ENCODE measurements around the gene SLC35A3. TPM values are rescaled to one million over a fixed set of nuclear protein-coding genes. Genes with fewer than 3 reads are reported as not detected.

SLC35A3 gene
- total RNA-seq, 3 donors from 2014 or later (not counting 1 experiment from before 2014, with no cell fraction given) = 40.2 to 49.8 (median 43.1) TPM

GRCh38 chr1:100035214-100035613, 65.4 kb downstream of the SLC35A3 start:
- intact Hi-C loops (cut with micrococcal nuclease) = loop anchor here (2.0 to 10.0 kb wide), 4 partner anchors 66 to 860 kb away; partner anchors contain the start of genes DBT, EXTL2, RTCA and SLC30A7
- Mint-ChIP-seq H3K9me3 (no peaks in the 10 kb centered on the region), H3K27me3 (ENCODE audit: low read depth in 2 of 2) (no peaks in the 10 kb centered on the region), H3K36me3 (no peaks in the 10 kb centered on the region), H3K27ac (peak overlapping the region; percentile 10 to 68), H3K4me3 (no peak overlapping the region), H3K4me1 (peaks cover 28 to 35% of the 10 kb centered on the region in 2 donors)
- Histone ChIP-seq H3K4me1 (ENCODE audit: control insufficient read depth, insufficient read depth, low read length) (peaks cover 5% of the 10 kb centered on the region), H3K9me3 (ENCODE audit: control insufficient read depth, insufficient read depth, low read length) (no peaks in the 10 kb centered on the region), H3K27ac (ENCODE audit: low read length) (no peak overlapping the region), H3K27me3 (ENCODE audit: control insufficient read depth, insufficient read depth, low read length) (no peaks in the 10 kb centered on the region), H3K36me3 (ENCODE audit: control insufficient read depth, insufficient read depth, low read length) (no peaks in the 10 kb centered on the region), H3K4me3 (ENCODE audit: low read length) (no peak overlapping the region)
- WGBS (ENCODE audit: insufficient coverage) = 88% methylated on average over 1 of the region's 1 CpG
- TF ChIP-seq, protein P1, sequence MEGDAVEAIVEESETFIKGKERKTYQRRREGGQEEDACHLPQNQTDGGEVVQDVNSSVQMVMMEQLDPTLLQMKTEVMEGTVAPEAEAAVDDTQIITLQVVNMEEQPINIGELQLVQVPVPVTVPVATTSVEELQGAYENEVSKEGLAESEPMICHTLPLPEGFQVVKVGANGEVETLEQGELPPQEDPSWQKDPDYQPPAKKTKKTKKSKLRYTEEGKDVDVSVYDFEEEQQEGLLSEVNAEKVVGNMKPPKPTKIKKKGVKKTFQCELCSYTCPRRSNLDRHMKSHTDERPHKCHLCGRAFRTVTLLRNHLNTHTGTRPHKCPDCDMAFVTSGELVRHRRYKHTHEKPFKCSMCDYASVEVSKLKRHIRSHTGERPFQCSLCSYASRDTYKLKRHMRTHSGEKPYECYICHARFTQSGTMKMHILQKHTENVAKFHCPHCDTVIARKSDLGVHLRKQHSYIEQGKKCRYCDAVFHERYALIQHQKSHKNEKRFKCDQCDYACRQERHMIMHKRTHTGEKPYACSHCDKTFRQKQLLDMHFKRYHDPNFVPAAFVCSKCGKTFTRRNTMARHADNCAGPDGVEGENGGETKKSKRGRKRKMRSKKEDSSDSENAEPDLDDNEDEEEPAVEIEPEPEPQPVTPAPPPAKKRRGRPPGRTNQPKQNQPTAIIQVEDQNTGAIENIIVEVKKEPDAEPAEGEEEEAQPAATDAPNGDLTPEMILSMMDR (IDR thresholded peaks at IDR 0.05) = no peak
- ATAC-seq (no peak), DNase-seq (no peak)

- H3K4me1 ChIP-seq (ENCODE audit: control insufficient read depth, insufficient read depth, low read length) = peaks cover 8% of the 10 kb centered on the region
- intact Hi-C loops (cut with micrococcal nuclease) = loop anchor here (5.0 to 10.0 kb wide), 3 partner anchors 210 to 858 kb away; partner anchors contain the start of genes DBT, EXTL2, RTCA and SLC30A7
- H3K27me3 Mint-ChIP-seq (ENCODE audit: low read depth in 2 of 2) = no peaks in the 10 kb centered on the region
- H3K27ac Mint-ChIP-seq = peak overlapping the region; percentile 99
- peak overlapping the region; percentile 99 for H3K4me3 Mint-ChIP-seq
- H3K9me3 ChIP-seq (ENCODE audit: control insufficient read depth, insufficient read depth, low read length) = no peaks in the 10 kb centered on the region
- H3K4me3 ChIP-seq (ENCODE audit: low read length) = peak overlapping the region; percentile 98
- no peaks in the 10 kb centered on the region for H3K27me3 ChIP-seq (ENCODE audit: control insufficient read depth, insufficient read depth, low read length)
- H3K36me3 ChIP-seq (ENCODE audit: control insufficient read depth, insufficient read depth, low read length) = no peaks in the 10 kb centered on the region
- WGBS (ENCODE audit: insufficient coverage) = 36% methylated on average over 8 of the region's 11 CpGs
- H3K27ac ChIP-seq (ENCODE audit: low read length) = peak overlapping the region; percentile 99
- DNase-seq (peak in 1 of 2 donors; percentile 20), ATAC-seq (no peak)
- H3K36me3 Mint-ChIP-seq = no peaks in the 10 kb centered on the region
- TF ChIP-seq, protein P1 (IDR thresholded peaks at IDR 0.05) = no peak
- H3K9me3 Mint-ChIP-seq = no peaks in the 10 kb centered on the region
- H3K4me1 Mint-ChIP-seq = peaks cover 35 to 41% of the 10 kb centered on the region in 2 donors
These were observed 67.2 kb downstream of the SLC35A3 start for GRCh38 chr1:100036718-100037655.

DNA sequence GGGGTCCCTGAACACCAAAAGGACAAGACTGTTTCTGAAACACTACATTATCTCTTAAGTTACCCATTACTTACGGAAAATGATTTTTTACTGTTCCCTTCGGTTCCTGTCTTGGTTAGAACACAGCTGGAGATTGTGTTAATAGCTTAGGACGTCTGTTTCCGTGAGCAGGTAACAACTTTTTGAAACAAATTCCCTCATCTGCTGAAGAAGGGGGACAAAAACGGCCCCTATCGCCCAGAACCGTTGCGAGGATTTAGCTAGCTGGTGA, 67.8 kb downstream of the SLC35A3 start:
- peaks cover 8% of the 10 kb centered on the region for H3K4me1 ChIP-seq (ENCODE audit: control insufficient read depth, insufficient read depth, low read length)
- Mint-ChIP-seq H3K36me3 (no peaks in the 10 kb centered on the region), H3K27ac (peak overlapping the region; percentile 99), H3K9me3 (no peaks in the 10 kb centered on the region), H3K4me1 (peaks cover 41 to 46% of the 10 kb centered on the region in 2 donors), H3K4me3 (peak overlapping the region; percentile 99), H3K27me3 (ENCODE audit: low read depth in 2 of 2) (no peaks in the 10 kb centered on the region)
- no peaks in the 10 kb centered on the region for H3K36me3 ChIP-seq (ENCODE audit: control insufficient read depth, insufficient read depth, low read length)
- DNase-seq (no peak), ATAC-seq (no peak)
- intact Hi-C loops (cut with micrococcal nuclease) = loop anchor here (5.0 to 10.0 kb wide), 3 partner anchors 210 to 857 kb away; partner anchors contain the start of genes DBT, EXTL2, RTCA and SLC30A7
- H3K27ac ChIP-seq (ENCODE audit: low read length) = peak overlapping the region; percentile 99
- WGBS (ENCODE audit: insufficient coverage) = 0% methylated on average over 7 of the region's 8 CpGs
- peak overlapping the region; percentile 98 for H3K4me3 ChIP-seq (ENCODE audit: low read length)
- TF ChIP-seq, protein P1 (IDR thresholded peaks at IDR 0.05) = no peak
- no peaks in the 10 kb centered on the region for H3K9me3 ChIP-seq (ENCODE audit: control insufficient read depth, insufficient read depth, low read length)
- H3K27me3 ChIP-seq (ENCODE audit: control insufficient read depth, insufficient read depth, low read length) = no peaks in the 10 kb centered on the region

Data from natural killer cell (primary cell).